RWPE2 (cell line): ENCODE data around the gene SLC26A4.

ENCODE experiments used
- ATAC-seq: fragments of 200-7000 bp; cut with Tn5 transposase; 3 replicates; pipeline ENCODE4 v1.9.1; 2021; ENCODE audit warnings: low read depth
- DNase-seq: peaks from one replicate; pipeline ENCODE4 v3.0.0-alpha.2; 2020; ENCODE audit warnings: low spot score
- H3K27ac ChIP-seq: fragments of 450-650 bp; 2 replicates; pipeline ENCODE4 v1.5.1; 2017; ENCODE audit warnings: mild to moderate bottlenecking; ENCODE audit not compliant: poor library complexity, severe bottlenecking
- H3K27me3 ChIP-seq: fragments of 250-450 bp; sonication (Bioruptor Pico); 2 replicates; pipeline ENCODE4 v1.5.1; 2021; ENCODE audit warnings: mild to moderate bottlenecking, moderate library complexity; ENCODE audit not compliant: insufficient read depth, poor library complexity, severe bottlenecking
- H3K36me3 ChIP-seq: fragments of 250-450 bp; sonication (Bioruptor Pico); 2 replicates; pipeline ENCODE4 v1.5.1; 2020; ENCODE audit warnings: low read depth, mild to moderate bottlenecking, moderate library complexity
- H3K4me1 ChIP-seq: fragments of 250-450 bp; sonication (Bioruptor Pico); 2 replicates; pipeline ENCODE4 v1.5.1; 2021; ENCODE audit warnings: mild to moderate bottlenecking, moderate library complexity; ENCODE audit not compliant: insufficient read depth, poor library complexity, severe bottlenecking
- H3K4me3 ChIP-seq: fragments of 250-450 bp; sonication (Bioruptor Pico); 2 replicates; pipeline ENCODE4 v1.5.1; 2021; ENCODE audit warnings: mild to moderate bottlenecking, moderate library complexity; ENCODE audit not compliant: severe bottlenecking
- H3K9me3 ChIP-seq: fragments of 250-450 bp; sonication (Bioruptor Pico); 2 replicates; pipeline ENCODE4 v1.5.1; 2021; ENCODE audit warnings: mild to moderate bottlenecking, moderate library complexity; ENCODE audit not compliant: severe bottlenecking
- CTCF ChIP-seq: fragments of 450-650 bp; IDR thresholded peaks from one replicate; pipeline ENCODE4 v1.5.1; 2017; ENCODE audit warnings: mild to moderate bottlenecking, moderate library complexity; ENCODE audit not compliant: poor library complexity, severe bottlenecking

SLC26A4 gene

GRCh38 chr7:107663196-107663595, 2.6 kb downstream of the SLC26A4 start:
- peaks cover 35% of the 10 kb centered on the region for H3K27me3 ChIP-seq
- no peaks in the 10 kb centered on the region for H3K36me3 ChIP-seq
- no peak for TF ChIP-seq CTCF
- H3K4me3 ChIP-seq = no peak overlapping the region
- no peaks in the 10 kb centered on the region for H3K9me3 ChIP-seq
- DNase-seq = no peak
- no peak for ATAC-seq
- H3K27ac ChIP-seq = no peak overlapping the region
- peaks cover 3% of the 10 kb centered on the region for H3K4me1 ChIP-seq

- no peak for DNase-seq
- no peak overlapping the region for H3K27ac ChIP-seq
- peaks cover 11% of the 10 kb centered on the region for H3K27me3 ChIP-seq
Measured at GRCh38 chr7:107666790-107667189, 6.2 kb downstream of the SLC26A4 start.

GRCh38 chr7:107667341-107667740, 6.7 kb downstream of the SLC26A4 start:
- TF ChIP-seq CTCF = no peak
- no peak for DNase-seq
- no peak for ATAC-seq
- Histone ChIP-seq H3K4me1 (no peaks in the 10 kb centered on the region), H3K9me3 (no peaks in the 10 kb centered on the region), H3K36me3 (no peaks in the 10 kb centered on the region), H3K27ac (no peak overlapping the region), H3K27me3 (peaks cover 5% of the 10 kb centered on the region), H3K4me3 (no peak overlapping the region)

More at GRCh38 chr7:107666790-107667189, 6.2 kb downstream of the SLC26A4 start:
- Histone ChIP-seq H3K4me3 (no peak overlapping the region), H3K9me3 (no peaks in the 10 kb centered on the region), H3K36me3 (no peaks in the 10 kb centered on the region), H3K4me1 (no peaks in the 10 kb centered on the region)
- no peak for TF ChIP-seq CTCF
- no peak for ATAC-seq

GRCh38 chr7:107668296-107668695, 7.7 kb downstream of the SLC26A4 start:
- Histone ChIP-seq H3K36me3 (no peaks in the 10 kb centered on the region), H3K4me3 (no peak overlapping the region), H3K27ac (no peak overlapping the region), H3K4me1 (no peaks in the 10 kb centered on the region), H3K9me3 (no peaks in the 10 kb centered on the region), H3K27me3 (no peaks in the 10 kb centered on the region)
- no peak for ATAC-seq
- no peak for DNase-seq
- no peak for TF ChIP-seq CTCF

GRCh38 chr7:107672183-107672582, 11.6 kb downstream of the SLC26A4 start:
- TF ChIP-seq CTCF = no peak
- H3K9me3 ChIP-seq = no peaks in the 10 kb centered on the region
- no peak overlapping the region for H3K27ac ChIP-seq
- ATAC-seq (no peak), DNase-seq (no peak)
- peaks cover 3% of the 10 kb centered on the region for H3K27me3 ChIP-seq
- H3K36me3 ChIP-seq = no peaks in the 10 kb centered on the region
- no peaks in the 10 kb centered on the region for H3K4me1 ChIP-seq
- no peak overlapping the region for H3K4me3 ChIP-seq
